Suprapubic skin (tissue), 4 donors: Measurements from ENCODE around the gene AGAP3.

Experiments
- CTCF ChIP-seq, 2 donors: fragments of 200-600 bp in 1 of 2; fragments of 450-650 bp in 1 of 2; sonication (generic) in 1 of 2; IDR thresholded peaks; one replicate each; pipeline ENCODE4 v1.5.1; 2016 to 2019; ENCODE audit warnings: antibody characterized with exemption in 2 of 2, mild to moderate bottlenecking in 1 of 2, moderate library complexity in 1 of 2
- POLR2A ChIP-seq, 2 donors: fragments of 450-650 bp; IDR thresholded peaks; one replicate each; pipeline ENCODE4 v1.6.1; 2017; ENCODE audit warnings: antibody characterized with exemption in 2 of 2, mild to moderate bottlenecking in 2 of 2, moderate library complexity in 2 of 2
- POLR2AphosphoS5 ChIP-seq, 3 donors: sonication (generic); formaldehyde crosslinking; IDR thresholded peaks; one replicate each; pipeline ENCODE4 v1.6.1; 2017; ENCODE audit warnings: antibody characterized with exemption in 3 of 3

- TF ChIP-seq POLR2A (IDR thresholded peaks at IDR 0.05): no peak
- no peak for TF ChIP-seq CTCF (IDR thresholded peaks at IDR 0.05)
- TF ChIP-seq POLR2AphosphoS5 (IDR thresholded peaks at IDR 0.05): peak in 1 of 3 donors; percentile 45
Observed at GRCh38 chr7:151051108-151051507, 35.2 kb upstream of the AGAP3 start.
